B cell (primary cell): ENCODE results near the gene MAPK14.

ENCODE experiments used
- CTCF ChIP-seq: fragments of 200-600 bp; IDR thresholded peaks from one replicate; pipeline ENCODE4 v1.8.0; 2022; ENCODE audit warnings: antibody characterized with exemption, mild to moderate bottlenecking
- EZH2 ChIP-seq: IDR thresholded peaks from 2 replicates; pipeline ENCODE4 v1.6.1; 2012; ENCODE audit warnings: borderline replicate concordance, low read depth, mild to moderate bottlenecking, moderate library complexity, low read length; ENCODE audit not compliant: insufficient read depth, poor library complexity, severe bottlenecking

GRCh38 chr6:36109092-36109491 lies 81.5 kb downstream of the MAPK14 start:
- TF ChIP-seq CTCF (no peak), EZH2 (no peak)
